Progenitor cell of endocrine pancreas (in vitro differentiated cells): Measurements from ENCODE around the gene AP3B2. TPM values are rescaled to one million over a fixed set of nuclear protein-coding genes. Genes with fewer than 3 reads are reported as not detected.

ENCODE experiments used
- DNase-seq: peaks from one replicate; pipeline ENCODE4 v3.0.0; 2021; ENCODE audit warnings: low spot score; ENCODE audit not compliant: unreplicated experiment
- H3K27ac Mint-ChIP-seq: 2 replicates; pipeline ENCODE4 v1.8.0; 2021; ENCODE audit warnings: mild to moderate bottlenecking, moderate library complexity, mixed read lengths
- H3K27me3 Mint-ChIP-seq: 2 replicates; pipeline ENCODE4 v1.8.0; 2021; ENCODE audit warnings: mixed read lengths
- H3K36me3 Mint-ChIP-seq: 2 replicates; pipeline ENCODE4 v1.8.0; 2022; ENCODE audit warnings: mixed read lengths; ENCODE audit not compliant: insufficient read depth
- H3K4me1 Mint-ChIP-seq: 2 replicates; pipeline ENCODE4 v1.8.0; 2021; ENCODE audit warnings: low read depth, mixed read lengths
- H3K4me3 Mint-ChIP-seq: 2 replicates; pipeline ENCODE4 v1.8.0; 2021; ENCODE audit warnings: low read depth, mild to moderate bottlenecking, moderate library complexity, mixed read lengths
- H3K9me3 Mint-ChIP-seq: 2 replicates; pipeline ENCODE4 v1.8.0; 2021; ENCODE audit warnings: low read depth, mixed read lengths
- CTCF ChIP-seq: fragments of 200-600 bp; sonication (generic); IDR thresholded peaks from one replicate; pipeline ENCODE4 v1.5.0; 2021; ENCODE audit warnings: antibody characterized with exemption, mild to moderate bottlenecking; ENCODE audit not compliant: unreplicated experiment
- total RNA-seq: library from RNA; stranded (reverse); gene quantifications from 2 replicates; pipeline ENCODE4 v1.2.1, GENCODE V29; 2021

Gene AP3B2
- total RNA-seq, 1 donor from 2014 or later = 14.4 TPM

GRCh38 chr15:82624438-82624837 lies 85.2 kb downstream of the AP3B2 start:
- DNase-seq = no peak
- Mint-ChIP-seq H3K27ac (no peak overlapping the region), H3K9me3 (no peaks in the 10 kb centered on the region), H3K36me3 (no peaks in the 10 kb centered on the region), H3K4me1 (no peaks in the 10 kb centered on the region), H3K4me3 (no peak overlapping the region), H3K27me3 (no peaks in the 10 kb centered on the region)
- no peak for TF ChIP-seq CTCF

- no peak overlapping the region for H3K4me3 Mint-ChIP-seq
- DNase-seq = no peak
- no peak overlapping the region for H3K27ac Mint-ChIP-seq
- H3K36me3 Mint-ChIP-seq = no peaks in the 10 kb centered on the region
- TF ChIP-seq CTCF = no peak
- H3K9me3 Mint-ChIP-seq = no peaks in the 10 kb centered on the region
- H3K4me1 Mint-ChIP-seq = no peaks in the 10 kb centered on the region
- H3K27me3 Mint-ChIP-seq = no peaks in the 10 kb centered on the region
Measured at GRCh38 chr15:82624008-82624407, 85.7 kb downstream of the AP3B2 start.

GRCh38 chr15:82621970-82622369 lies 87.7 kb downstream of the AP3B2 start:
- TF ChIP-seq CTCF = no peak

GRCh38 chr15:82613747-82614146 lies 95.9 kb downstream of the AP3B2 start:
- Mint-ChIP-seq H3K27me3 (no peaks in the 10 kb centered on the region), H3K4me1 (no peaks in the 10 kb centered on the region), H3K4me3 (no peak overlapping the region), H3K9me3 (no peaks in the 10 kb centered on the region), H3K36me3 (no peaks in the 10 kb centered on the region), H3K27ac (no peak overlapping the region)
- no peak for DNase-seq
- TF ChIP-seq CTCF = no peak

More at GRCh38 chr15:82621970-82622369, 87.7 kb downstream of the AP3B2 start:
- Mint-ChIP-seq H3K36me3 (no peaks in the 10 kb centered on the region), H3K4me1 (no peaks in the 10 kb centered on the region), H3K9me3 (no peaks in the 10 kb centered on the region), H3K27me3 (no peaks in the 10 kb centered on the region), H3K27ac (no peak overlapping the region), H3K4me3 (no peak overlapping the region)
- DNase-seq = no peak

GRCh38 chr15:82611348-82611747 lies 98.3 kb downstream of the AP3B2 start:
- Mint-ChIP-seq H3K4me1 (no peaks in the 10 kb centered on the region), H3K4me3 (no peak overlapping the region), H3K27ac (no peak overlapping the region), H3K9me3 (no peaks in the 10 kb centered on the region), H3K36me3 (no peaks in the 10 kb centered on the region), H3K27me3 (no peaks in the 10 kb centered on the region)
- no peak for DNase-seq
- no peak for TF ChIP-seq CTCF

Other genes with a start within 250 kb of the AP3B2 start
- 1,639 and 1,699 TPM in 2 replicates for gene RPS17, start 169.4 kb downstream of the AP3B2 start, total RNA-seq
- 0.60 and 0.80 TPM in 2 replicates for gene CPEB1, start 62.5 kb downstream of the AP3B2 start, total RNA-seq
- not detected in 2 replicates for gene FSD2, start 96.2 kb upstream of the AP3B2 start, total RNA-seq
- gene WHAMM, start 99.8 kb upstream of the AP3B2 start, total RNA-seq = 7.5 and 8.1 TPM in 2 replicates
- 21.0 TPM in 2 replicates for gene HOMER2, start 242.8 kb upstream of the AP3B2 start, total RNA-seq